Glutamatergic neuron (in vitro differentiated cells): ENCODE results near the gene CHPF. TPM values are rescaled to one million over a fixed set of nuclear protein-coding genes. Genes with fewer than 3 reads are reported as not detected.

Source experiments
- DNase-seq: peaks from one replicate; pipeline ENCODE4 v3.0.0; 2022
- H3K27ac Mint-ChIP-seq: one replicate; pipeline ENCODE4 v1.8.0; 2020; ENCODE audit warnings: mild to moderate bottlenecking, mixed read lengths, inconsistent platforms; ENCODE audit not compliant: unreplicated experiment
- H3K27me3 Mint-ChIP-seq: one replicate; pipeline ENCODE4 v1.8.0; 2020; ENCODE audit warnings: mild to moderate bottlenecking, moderate library complexity, mixed read lengths, inconsistent platforms; ENCODE audit not compliant: unreplicated experiment
- H3K36me3 Mint-ChIP-seq: one replicate; pipeline ENCODE4 v1.8.0; 2020; ENCODE audit warnings: mild to moderate bottlenecking, mixed read lengths, inconsistent platforms; ENCODE audit not compliant: unreplicated experiment
- H3K4me1 Mint-ChIP-seq: one replicate; pipeline ENCODE4 v1.8.0; 2020; ENCODE audit warnings: mild to moderate bottlenecking, low read depth, mixed read lengths, inconsistent platforms; ENCODE audit not compliant: unreplicated experiment
- H3K4me3 Mint-ChIP-seq: one replicate; pipeline ENCODE4 v1.8.0; 2020; ENCODE audit warnings: mild to moderate bottlenecking, mixed read lengths, inconsistent platforms; ENCODE audit not compliant: unreplicated experiment
- H3K9me3 Mint-ChIP-seq: one replicate; pipeline ENCODE4 v1.8.0; 2020; ENCODE audit warnings: mild to moderate bottlenecking, moderate library complexity, mixed read lengths, inconsistent platforms; ENCODE audit not compliant: unreplicated experiment
- total RNA-seq: library from RNA; stranded (reverse); fragmentation: NEBNext Ultra II Directional; extraction: Animal tissue kit (Norgen Biotek cat#: 25700); gene quantifications from one replicate; pipeline ENCODE4 v1.2.1, GENCODE V29; 2021; ENCODE audit not compliant: unreplicated experiment
- TF ChIP-seq, protein P1 (sequence below): fragments of 200-600 bp; sonication (generic); IDR thresholded peaks from one replicate; pipeline ENCODE4 v1.5.0; 2021; ENCODE audit not compliant: partially characterized antibody, unreplicated experiment

Gene CHPF
- total RNA-seq, 1 donor from 2014 or later: 31.1 TPM

DNA sequence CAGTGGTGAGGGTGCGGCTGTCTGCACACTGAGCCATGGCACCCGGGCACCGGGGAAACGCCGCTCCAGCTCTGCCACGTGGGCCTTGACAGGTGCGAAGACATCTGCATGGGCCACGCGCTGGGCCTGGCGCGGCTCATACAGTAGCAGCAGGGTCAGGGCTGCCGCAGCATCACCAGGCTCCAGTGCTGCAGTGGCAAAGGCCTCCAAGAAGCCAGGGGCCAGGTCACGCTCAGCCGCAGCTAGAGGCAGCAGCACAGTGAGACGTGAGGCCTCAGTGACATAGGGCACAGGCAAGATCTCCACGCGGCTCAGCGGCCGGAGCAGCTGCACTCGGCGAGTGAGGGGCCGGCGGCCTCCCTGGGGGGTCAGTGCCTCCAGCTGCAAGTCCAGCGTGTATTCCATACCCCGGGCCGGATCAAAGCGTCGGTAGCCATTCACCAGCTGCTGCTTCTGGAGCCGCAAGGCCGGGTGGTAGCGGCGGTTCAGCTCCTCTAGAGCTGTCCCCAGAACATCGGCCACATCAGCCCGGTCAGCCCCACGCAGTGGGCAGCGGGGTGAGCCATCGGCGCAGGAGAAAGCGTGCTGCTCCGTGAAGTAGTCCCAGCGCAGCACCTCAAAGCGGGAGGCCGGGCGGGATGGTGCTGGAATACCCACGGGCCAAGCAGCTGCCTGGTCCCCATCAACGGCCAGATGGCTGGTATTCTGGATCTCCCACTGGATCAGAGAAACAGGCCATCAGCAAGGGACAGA lies 3.5 kb downstream of the CHPF start:
- TF ChIP-seq, protein P1, sequence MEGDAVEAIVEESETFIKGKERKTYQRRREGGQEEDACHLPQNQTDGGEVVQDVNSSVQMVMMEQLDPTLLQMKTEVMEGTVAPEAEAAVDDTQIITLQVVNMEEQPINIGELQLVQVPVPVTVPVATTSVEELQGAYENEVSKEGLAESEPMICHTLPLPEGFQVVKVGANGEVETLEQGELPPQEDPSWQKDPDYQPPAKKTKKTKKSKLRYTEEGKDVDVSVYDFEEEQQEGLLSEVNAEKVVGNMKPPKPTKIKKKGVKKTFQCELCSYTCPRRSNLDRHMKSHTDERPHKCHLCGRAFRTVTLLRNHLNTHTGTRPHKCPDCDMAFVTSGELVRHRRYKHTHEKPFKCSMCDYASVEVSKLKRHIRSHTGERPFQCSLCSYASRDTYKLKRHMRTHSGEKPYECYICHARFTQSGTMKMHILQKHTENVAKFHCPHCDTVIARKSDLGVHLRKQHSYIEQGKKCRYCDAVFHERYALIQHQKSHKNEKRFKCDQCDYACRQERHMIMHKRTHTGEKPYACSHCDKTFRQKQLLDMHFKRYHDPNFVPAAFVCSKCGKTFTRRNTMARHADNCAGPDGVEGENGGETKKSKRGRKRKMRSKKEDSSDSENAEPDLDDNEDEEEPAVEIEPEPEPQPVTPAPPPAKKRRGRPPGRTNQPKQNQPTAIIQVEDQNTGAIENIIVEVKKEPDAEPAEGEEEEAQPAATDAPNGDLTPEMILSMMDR: no peak
- Mint-ChIP-seq H3K36me3 (peaks cover 8% of the 10 kb centered on the region), H3K27ac (no peak overlapping the region), H3K4me1 (peaks cover 33% of the 10 kb centered on the region), H3K4me3 (no peak overlapping the region), H3K9me3 (peaks cover 22% of the 10 kb centered on the region), H3K27me3 (peaks cover 12% of the 10 kb centered on the region)
- DNase-seq: no peak

DNA sequence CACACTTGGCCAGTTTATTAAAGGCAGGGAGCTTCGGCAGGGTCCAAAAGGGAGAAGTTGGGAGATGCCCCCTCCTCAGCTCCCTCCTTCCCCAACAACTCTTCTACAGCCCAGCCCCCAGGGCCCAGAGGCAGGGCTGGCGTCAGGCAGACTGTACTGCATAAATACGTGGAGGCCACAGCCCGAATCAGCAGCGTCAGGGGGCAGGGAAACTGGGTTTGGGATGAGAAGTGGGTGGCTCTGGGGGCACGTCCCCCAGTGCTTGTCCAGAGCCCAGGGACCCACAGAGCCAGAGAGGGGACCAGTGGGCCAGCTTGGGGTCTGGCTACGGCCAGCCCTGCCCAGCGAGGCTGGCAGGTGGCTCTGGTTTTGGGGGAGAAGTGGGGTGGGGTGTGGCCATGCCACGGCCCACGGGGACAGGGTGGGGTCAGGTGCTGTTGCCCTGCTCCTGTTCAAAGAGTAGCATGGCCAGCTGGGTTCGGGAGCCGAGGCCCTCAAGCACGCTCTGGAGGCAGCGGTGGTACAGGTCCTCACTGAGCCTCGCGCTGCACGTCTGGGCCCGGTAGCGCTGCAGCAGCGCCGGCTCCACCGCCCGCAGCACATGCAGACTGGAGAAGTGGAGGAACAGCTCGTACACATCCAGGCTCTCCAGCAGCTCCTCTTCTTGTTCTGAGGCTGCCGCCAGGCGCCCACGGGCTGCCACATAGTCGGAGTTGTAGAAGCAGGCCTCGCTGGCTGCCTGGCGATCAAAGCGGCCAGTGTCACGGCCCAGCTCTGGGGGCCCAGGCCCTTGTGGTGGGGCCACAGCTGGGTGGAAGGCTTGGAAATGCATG lies 4.4 kb downstream of the CHPF start:
- TF ChIP-seq, protein P1: no peak
- Mint-ChIP-seq H3K9me3 (peaks cover 13% of the 10 kb centered on the region), H3K27me3 (peaks cover 4% of the 10 kb centered on the region), H3K36me3 (no peaks in the 10 kb centered on the region), H3K4me3 (no peak overlapping the region), H3K27ac (peak overlapping the region; percentile 73), H3K4me1 (peaks cover 30% of the 10 kb centered on the region)
- peak; percentile 15 for DNase-seq

DNA sequence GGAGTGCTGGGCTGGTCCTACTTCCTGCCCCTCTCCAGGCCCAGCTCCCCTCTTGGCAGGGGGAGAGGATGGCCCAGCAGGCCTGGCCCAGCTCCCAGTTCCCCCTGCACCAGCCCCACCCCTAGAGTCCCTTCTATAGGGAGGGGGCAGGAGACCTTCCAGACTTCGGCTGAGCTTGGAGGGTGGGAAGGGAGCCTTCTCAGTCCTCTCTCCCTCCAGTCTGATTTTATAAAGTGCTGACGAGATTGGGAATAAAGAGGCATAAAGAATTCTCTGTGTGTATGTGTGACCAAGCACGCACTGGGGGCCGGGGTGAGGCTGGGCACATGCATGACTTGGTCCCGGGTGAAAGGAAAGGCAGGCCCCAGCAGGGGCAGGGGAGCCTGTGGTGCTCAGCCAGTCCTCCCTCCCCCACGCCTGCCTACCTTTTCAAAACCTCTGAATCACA lies 5.1 kb downstream of the CHPF start:
- Mint-ChIP-seq H3K27ac (peak overlapping the region; percentile 73), H3K36me3 (no peaks in the 10 kb centered on the region), H3K9me3 (peaks cover 14% of the 10 kb centered on the region), H3K4me3 (no peak overlapping the region), H3K4me1 (peaks cover 30% of the 10 kb centered on the region), H3K27me3 (peaks cover 4% of the 10 kb centered on the region)
- DNase-seq: peak; percentile 10
- TF ChIP-seq, protein P1: no peak

DNA sequence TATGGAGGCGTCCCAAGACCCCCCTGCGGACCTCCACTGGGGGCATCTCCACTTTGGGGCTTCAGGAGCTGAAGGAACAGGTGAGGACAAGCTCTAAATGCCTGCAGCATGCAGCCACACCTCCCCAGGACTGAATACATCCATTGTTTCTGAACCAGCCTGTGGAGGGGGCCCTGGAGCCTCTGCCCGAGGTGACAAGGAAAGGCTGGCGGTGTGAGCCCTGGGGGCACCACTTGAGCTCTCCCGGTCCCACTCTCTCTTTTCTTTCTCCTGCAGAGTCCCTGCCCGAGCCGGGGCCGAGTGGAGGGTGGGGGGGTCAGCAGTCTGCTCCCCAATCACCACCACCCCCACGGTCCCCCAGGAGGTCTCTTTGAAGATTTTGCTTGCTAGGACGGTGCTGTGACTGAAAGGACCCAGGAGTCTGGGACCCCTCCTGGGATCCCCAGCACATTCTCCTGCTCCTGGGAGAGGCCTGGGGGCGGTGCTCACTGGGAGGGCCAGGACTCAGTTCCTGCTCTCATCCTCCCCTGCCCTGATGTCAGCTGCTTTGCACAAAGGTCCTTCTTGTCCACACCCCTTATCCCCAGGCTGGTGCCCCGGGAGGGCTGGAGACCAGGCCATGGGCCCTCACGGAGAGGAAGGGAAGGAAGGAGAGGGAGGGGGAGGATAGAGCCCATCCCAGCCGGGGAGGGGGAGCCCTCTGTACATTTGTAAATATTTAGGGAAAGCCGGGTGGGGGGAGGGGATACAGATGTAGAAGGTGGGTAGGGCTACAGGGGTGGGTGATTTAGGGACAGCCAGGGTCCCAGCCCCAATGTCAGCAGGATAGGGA lies 5.7 kb downstream of the CHPF start:
- H3K4me3 Mint-ChIP-seq: no peak overlapping the region

More for the DNA sequence above, 5.7 kb downstream of the CHPF start:
- Mint-ChIP-seq H3K27ac (no peak overlapping the region), H3K27me3 (peaks cover 5% of the 10 kb centered on the region), H3K9me3 (peaks cover 14% of the 10 kb centered on the region), H3K4me1 (peaks cover 30% of the 10 kb centered on the region), H3K36me3 (no peaks in the 10 kb centered on the region)
- peak; percentile 40 for DNase-seq
- TF ChIP-seq, protein P1: no peak
